Esophagus muscularis mucosa (tissue), 4 donors: ENCODE measurements around the gene SCRG1. TPM values are rescaled to one million over a fixed set of nuclear protein-coding genes. Genes with fewer than 3 reads are reported as not detected.

Experiments
- DNase-seq: peaks from one replicate; pipeline ENCODE4 v3.0.0-alpha.2; 2017; ENCODE audit errors: extremely low spot score
- H3K27ac ChIP-seq, 4 donors: fragments of 200-600 bp; sonication (generic); replicated peaks in 1 of 4; 1 replicate in 3 of 4; 2 replicates in 1 of 4; pipeline ENCODE4 v1.5.1; 2016 to 2019; ENCODE audit warnings: mild to moderate bottlenecking in 1 of 4
- H3K27me3 ChIP-seq, 4 donors: fragments of 200-600 bp; sonication (generic); one replicate each; pipeline versions ENCODE4 v1.5.1 to v1.6.0; 2016 to 2019
- H3K36me3 ChIP-seq, 4 donors: fragments of 200-600 bp; sonication (generic); one replicate each; pipeline ENCODE4 v1.5.1; 2016 to 2019
- H3K4me1 ChIP-seq, 4 donors: fragments of 200-600 bp; sonication (generic); one replicate each; pipeline ENCODE4 v1.5.1; 2016 to 2019
- H3K4me3 ChIP-seq, 4 donors: fragments of 200-600 bp; sonication (generic); 1 replicate in 2 of 4; 2 replicates in 2 of 4; pipeline ENCODE4 v1.5.1; 2016 to 2019; ENCODE audit warnings: mild to moderate bottlenecking in 4 of 4, moderate library complexity in 1 of 4
- H3K9me3 ChIP-seq, 4 donors: fragments of 200-600 bp; sonication (generic); 1 replicate in 3 of 4; 2 replicates in 1 of 4; pipeline ENCODE4 v1.5.1; 2016 to 2019
- CTCF ChIP-seq, 3 experiments: fragments of 200-600 bp in 2 of 3; fragments of 450-650 bp in 1 of 3; sonication (generic) in 2 of 3; IDR thresholded peaks; one replicate each; pipeline ENCODE4 v1.5.1; 2017 to 2019; ENCODE audit warnings: antibody characterized with exemption in 3 of 3, mild to moderate bottlenecking in 2 of 3, moderate library complexity in 1 of 3
- EP300 ChIP-seq: sonication (generic); formaldehyde crosslinking; IDR thresholded peaks from one replicate; pipeline ENCODE4 v1.6.1; 2017; ENCODE audit warnings: antibody characterized with exemption
- POLR2A ChIP-seq: fragments of 450-650 bp; IDR thresholded peaks from one replicate; pipeline ENCODE4 v1.6.1; 2017; ENCODE audit warnings: antibody characterized with exemption, moderate library complexity, mild to moderate bottlenecking, low read depth
- POLR2AphosphoS5 ChIP-seq, 2 donors: sonication (generic); formaldehyde crosslinking; IDR thresholded peaks; one replicate each; pipeline ENCODE4 v1.6.1; 2017; ENCODE audit warnings: antibody characterized with exemption in 2 of 2
- WGBS: methylation state at CpG from one replicate; pipeline ENCODE4 v1.1.5; 2018; 5-methylcytosine and 5-hydroxymethylcytosine counted together
- intact Hi-C: fragments of 100-400 bp; cut with DNase I; formaldehyde crosslinking; loops from one replicate; pipeline ENCODE4 v1.15.1; 2023
- total RNA-seq, 4 donors: library from RNA; depleted of rRNA; stranded (reverse); fragments of >200 nt; gene quantifications; one replicate each; pipeline versions ENCODE4 v1.1.0 to v1.2.1, GENCODE V29; 2016

The SCRG1 gene
- total RNA-seq, 4 donors from 2014 or later: 2.3 to 3.0 (median 2.7) TPM

GRCh38 chr4:173415092-173415491 lies 16.2 kb upstream of the SCRG1 start:
- Histone ChIP-seq H3K4me1 (peaks cover 2 to 25% (median 20%) of the 10 kb centered on the region in 4 donors), H3K4me3 (no peak overlapping the region), H3K27me3 (no peaks in the 10 kb centered on the region), H3K9me3 (no peaks in the 10 kb centered on the region), H3K36me3 (peaks cover 0 to 31% (median 4%) of the 10 kb centered on the region in 4 donors), H3K27ac (peak overlapping the region; percentile 1 to 60 (median 29))
- no peak for TF ChIP-seq POLR2A
- no peak for TF ChIP-seq CTCF (IDR thresholded peaks at IDR 0.05)
- TF ChIP-seq EP300: no peak
- intact Hi-C loops: loop anchor here (5.0 to 10.0 kb wide), 3 partner anchors 83 to 742 kb away; partner anchors contain the start of gene HMGB2
- DNase-seq: no peak
- 75% methylated on average over 3 of the region's 3 CpGs for WGBS

- peaks cover 3 to 32% (median 21%) of the 10 kb centered on the region in 4 donors for H3K4me1 ChIP-seq
- H3K36me3 ChIP-seq: peaks cover 0 to 35% (median 5%) of the 10 kb centered on the region in 4 donors
- no peak for DNase-seq
- 74% methylated on average over 3 of the region's 3 CpGs for WGBS
- H3K27ac ChIP-seq: peak overlapping the region in 2 of 4 donors; percentile 10 to 20
- no peaks in the 10 kb centered on the region for H3K27me3 ChIP-seq
- intact Hi-C loops: loop anchor here (5.0 to 10.0 kb wide), 2 partner anchors 42 to 400 kb away; partner anchors contain the start of gene SAP30
- no peaks in the 10 kb centered on the region for H3K9me3 ChIP-seq
- H3K4me3 ChIP-seq: no peak overlapping the region
- TF ChIP-seq POLR2AphosphoS5 (IDR thresholded peaks at IDR 0.05) (no peak), EP300 (no peak), POLR2A (no peak), CTCF (IDR thresholded peaks at IDR 0.05) (no peak)
Measured at GRCh38 chr4:173414456-173414855, 15.5 kb upstream of the SCRG1 start.

GRCh38 chr4:173413036-173413435 lies 14.1 kb upstream of the SCRG1 start:
- H3K27me3 ChIP-seq: no peaks in the 10 kb centered on the region
- 63% methylated on average over 1 of the region's 1 CpG for WGBS
- peaks cover 3 to 35% (median 21%) of the 10 kb centered on the region in 4 donors for H3K4me1 ChIP-seq
- TF ChIP-seq CTCF (IDR thresholded peaks at IDR 0.05) (no peak), POLR2AphosphoS5 (IDR thresholded peaks at IDR 0.05) (peak in 1 of 2 donors; percentile 22)
- H3K36me3 ChIP-seq: peaks cover 0 to 26% (median 4%) of the 10 kb centered on the region in 4 donors
- H3K9me3 ChIP-seq: no peaks in the 10 kb centered on the region
- peak overlapping the region in 1 of 4 donors; percentile 1 for H3K27ac ChIP-seq
- DNase-seq: no peak
- no peak overlapping the region for H3K4me3 ChIP-seq
- intact Hi-C loops: loop anchor here (5.0 to 10.0 kb wide), 2 partner anchors 41 to 398 kb away; partner anchors contain the start of gene SAP30

- WGBS: 51% methylated on average over 4 of the region's 4 CpGs
Measured at GRCh38 chr4:173411106-173411693, 12.3 kb upstream of the SCRG1 start.

More at GRCh38 chr4:173411106-173411693, 12.3 kb upstream of the SCRG1 start:
- H3K36me3 ChIP-seq: peaks cover 0 to 26% (median 2%) of the 10 kb centered on the region in 4 donors
- peaks cover 3 to 35% (median 19%) of the 10 kb centered on the region in 4 donors for H3K4me1 ChIP-seq
- TF ChIP-seq POLR2A (no peak), POLR2AphosphoS5 (IDR thresholded peaks at IDR 0.05) (no peak), EP300 (no peak), CTCF (IDR thresholded peaks at IDR 0.05) (no peak)
- intact Hi-C loops: loop anchor here (5.0 to 10.0 kb wide), 2 partner anchors 39 to 396 kb away; partner anchors contain the start of gene SAP30
- H3K4me3 ChIP-seq: no peak overlapping the region
- DNase-seq: no peak
- H3K27me3 ChIP-seq: no peaks in the 10 kb centered on the region
- H3K9me3 ChIP-seq: no peaks in the 10 kb centered on the region
- H3K27ac ChIP-seq: peak overlapping the region in 2 of 4 donors; percentile 23 to 37
